Right lobe of liver (tissue), 6 donors: ENCODE results near the gene NFKBIZ. TPM values are rescaled to one million over a fixed set of nuclear protein-coding genes. Genes with fewer than 3 reads are reported as not detected.

Experiments used
- ATAC-seq, 4 donors: fragments of 200-7000 bp; cut with Tn5 transposase; one replicate each; pipeline ENCODE4 v1.9.1; 2020; ENCODE audit warnings: mild to moderate bottlenecking in 4 of 4, moderate library complexity in 4 of 4
- DNase-seq, 3 donors: peaks; one replicate each; pipeline ENCODE4 v3.0.0-alpha.2; 2020
- H3K27ac ChIP-seq, 3 donors: fragments of 200-600 bp; one replicate each; pipeline ENCODE4 v1.8.0; 2022
- H3K27me3 ChIP-seq, 2 donors: fragments of 200-600 bp; one replicate each; pipeline ENCODE4 v1.8.0; 2022
- H3K36me3 ChIP-seq, 4 donors: fragments of 200-600 bp; sonication (generic) in 1 of 4; one replicate each; pipeline versions ENCODE4 v1.5.1 to v1.8.0; 2017 to 2022; ENCODE audit warnings: control low read depth in 1 of 4
- H3K4me1 ChIP-seq, 4 donors: fragments of 200-600 bp; sonication (generic) in 1 of 4; one replicate each; pipeline versions ENCODE4 v1.5.1 to v1.8.0; 2017 to 2022; ENCODE audit warnings: control low read depth in 1 of 4
- H3K4me3 ChIP-seq, 3 donors: fragments of 200-600 bp; one replicate each; pipeline ENCODE4 v1.8.0; 2022
- H3K9me3 ChIP-seq, 4 donors: fragments of 200-600 bp; sonication (generic) in 1 of 4; one replicate each; pipeline versions ENCODE4 v1.5.1 to v1.8.0; 2017 to 2022; ENCODE audit warnings: control low read depth in 1 of 4
- POLR2A ChIP-seq: fragments of 450-650 bp; IDR thresholded peaks from one replicate; pipeline ENCODE4 v1.6.1; 2017; ENCODE audit warnings: antibody characterized with exemption, mild to moderate bottlenecking
- WGBS: methylation state at CpG from one replicate; pipeline ENCODE4 v1.1.6; 2018; ENCODE audit warnings: low coverage, low lambda C conversion rate; ENCODE audit not compliant: insufficient coverage; ENCODE audit errors: missing lambda C conversion rate; 5-methylcytosine and 5-hydroxymethylcytosine counted together
- intact Hi-C, 2 donors: fragments of 100-400 bp; cut with DNase I; formaldehyde crosslinking; loops; one replicate each; pipeline versions ENCODE4 v1.11.2 to v1.14.1; 2022
- total RNA-seq, 6 experiments: library from RNA; depleted of rRNA in 2 of 6; stranded (reverse); fragments of >200 nt in 2 of 6; fragmentation: NEBNext Ultra II Directional in 3 of 6; extraction: Animal tissue kit (Norgen Biotek cat#: 25700) in 3 of 6; gene quantifications; one replicate each; pipeline versions ENCODE4 v1.1.0 to v1.2.4, GENCODE V29; 2016 to 2023
- TF ChIP-seq, protein P1 (sequence below), 4 donors: fragments of 200-600 bp in 3 of 4; fragments of 450-650 bp in 1 of 4; IDR thresholded peaks; one replicate each; pipeline versions ENCODE4 v1.5.1 to v1.8.0; 2016 to 2022; ENCODE audit warnings: antibody characterized with exemption in 4 of 4, mild to moderate bottlenecking in 2 of 4
- donor health status: DM: no; HTN: yes; CAD: no.
- donor health status: DM: no; HTN: no; CAD: no.
- donor health status: DM: no; HTN: no; CAD: no.
- donor health status: DM: no; HTN: yes; CAD: no.
- donor health status: DM: no; HTN: yes; CAD: no.

Gene NFKBIZ
- total RNA-seq, 6 experiments from 2014 or later = 23.4 to 83.1 (median 44.4) TPM

DNA sequence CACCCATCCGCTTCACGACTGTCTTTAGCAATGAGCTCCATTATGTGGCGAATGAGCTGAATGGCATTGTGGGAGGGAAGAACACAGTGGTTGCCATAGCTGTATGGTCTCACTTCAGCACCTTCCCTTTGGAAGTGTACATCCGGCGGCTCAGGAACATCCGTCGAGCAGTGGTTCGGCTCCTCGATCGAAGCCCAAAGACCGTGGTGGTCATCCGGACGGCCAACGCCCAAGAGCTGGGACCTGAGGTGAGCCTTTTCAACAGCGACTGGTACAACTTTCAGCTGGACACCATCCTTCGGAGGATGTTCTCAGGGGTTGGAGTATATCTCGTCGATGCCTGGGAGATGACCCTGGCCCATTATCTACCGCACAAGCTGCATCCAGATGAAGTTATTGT lies 27.8 kb upstream of the NFKBIZ start:
- 100% methylated on average over 2 of the region's 19 CpGs for WGBS
- H3K36me3 ChIP-seq = no peaks in the 10 kb centered on the region

DNA sequence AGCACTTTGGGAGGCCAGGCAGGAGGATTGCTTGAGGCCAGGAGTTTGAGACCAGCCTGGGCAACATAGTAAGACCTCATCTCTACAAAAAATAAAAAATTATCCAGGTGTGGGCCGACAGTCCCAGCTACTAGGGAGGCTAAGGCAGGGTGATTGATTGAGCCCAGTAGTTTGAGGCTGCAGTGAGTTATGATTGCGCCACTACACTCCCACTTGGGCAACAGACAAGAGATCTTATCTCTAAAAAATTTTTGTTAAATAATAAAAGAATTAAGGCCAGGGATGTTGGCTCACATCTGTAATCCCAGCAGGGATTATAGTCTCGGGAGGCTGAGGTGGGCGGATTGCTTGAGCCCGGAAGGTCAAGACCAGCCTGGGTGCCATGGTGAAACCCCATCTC lies 25.8 kb upstream of the NFKBIZ start:
- DNase-seq (no peak), ATAC-seq (no peak)
- Histone ChIP-seq H3K4me1 (peaks cover 0 to 9% (median 3%) of the 10 kb centered on the region in 4 donors), H3K27me3 (no peaks in the 10 kb centered on the region), H3K4me3 (no peak overlapping the region), H3K9me3 (no peaks in the 10 kb centered on the region), H3K27ac (no peak overlapping the region), H3K36me3 (no peaks in the 10 kb centered on the region)
- TF ChIP-seq POLR2A = no peak
- TF ChIP-seq, protein P1, sequence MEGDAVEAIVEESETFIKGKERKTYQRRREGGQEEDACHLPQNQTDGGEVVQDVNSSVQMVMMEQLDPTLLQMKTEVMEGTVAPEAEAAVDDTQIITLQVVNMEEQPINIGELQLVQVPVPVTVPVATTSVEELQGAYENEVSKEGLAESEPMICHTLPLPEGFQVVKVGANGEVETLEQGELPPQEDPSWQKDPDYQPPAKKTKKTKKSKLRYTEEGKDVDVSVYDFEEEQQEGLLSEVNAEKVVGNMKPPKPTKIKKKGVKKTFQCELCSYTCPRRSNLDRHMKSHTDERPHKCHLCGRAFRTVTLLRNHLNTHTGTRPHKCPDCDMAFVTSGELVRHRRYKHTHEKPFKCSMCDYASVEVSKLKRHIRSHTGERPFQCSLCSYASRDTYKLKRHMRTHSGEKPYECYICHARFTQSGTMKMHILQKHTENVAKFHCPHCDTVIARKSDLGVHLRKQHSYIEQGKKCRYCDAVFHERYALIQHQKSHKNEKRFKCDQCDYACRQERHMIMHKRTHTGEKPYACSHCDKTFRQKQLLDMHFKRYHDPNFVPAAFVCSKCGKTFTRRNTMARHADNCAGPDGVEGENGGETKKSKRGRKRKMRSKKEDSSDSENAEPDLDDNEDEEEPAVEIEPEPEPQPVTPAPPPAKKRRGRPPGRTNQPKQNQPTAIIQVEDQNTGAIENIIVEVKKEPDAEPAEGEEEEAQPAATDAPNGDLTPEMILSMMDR (IDR thresholded peaks at IDR 0.05) = no peak
- intact Hi-C loops = no loop called here
- WGBS = 75% methylated on average over 4 of the region's 5 CpGs

More for the DNA sequence above, 27.8 kb upstream of the NFKBIZ start:
- DNase-seq (no peak), ATAC-seq (no peak)
- Histone ChIP-seq H3K4me1 (peaks cover 0 to 4% (median 0%) of the 10 kb centered on the region in 4 donors), H3K27me3 (no peaks in the 10 kb centered on the region), H3K27ac (no peak overlapping the region), H3K4me3 (no peak overlapping the region), H3K9me3 (no peaks in the 10 kb centered on the region)
- TF ChIP-seq, protein P1 (IDR thresholded peaks at IDR 0.05) = no peak
- no peak for TF ChIP-seq POLR2A
- intact Hi-C loops = no loop called here

DNA sequence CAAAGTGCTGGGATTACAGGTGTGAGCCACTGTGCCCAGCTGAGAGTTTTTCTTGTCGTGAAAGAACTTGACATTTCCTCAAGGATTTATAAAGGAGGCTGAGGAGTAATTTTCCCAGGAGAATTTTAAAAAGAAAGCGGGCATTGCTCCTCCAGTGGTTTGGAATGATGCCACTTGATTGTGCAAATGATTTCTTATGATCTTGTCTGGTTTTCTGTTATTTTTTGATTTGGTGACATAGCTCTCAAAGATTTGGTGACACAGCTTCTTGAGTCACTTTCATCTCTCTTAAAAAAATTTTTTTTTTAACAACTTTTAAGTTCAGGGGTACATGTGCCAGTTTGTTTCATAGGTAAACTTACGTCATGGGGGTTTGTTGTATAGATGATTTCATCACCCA lies 24.6 kb upstream of the NFKBIZ start:
- H3K27me3 ChIP-seq = no peaks in the 10 kb centered on the region
- H3K9me3 ChIP-seq = no peaks in the 10 kb centered on the region
- TF ChIP-seq, protein P1 (IDR thresholded peaks at IDR 0.05) = no peak
- no peak for TF ChIP-seq POLR2A
- H3K27ac ChIP-seq = no peak overlapping the region
- no peak for DNase-seq
- peaks cover 0 to 19% (median 6%) of the 10 kb centered on the region in 4 donors for H3K4me1 ChIP-seq
- no peaks in the 10 kb centered on the region for H3K36me3 ChIP-seq
- ATAC-seq = no peak
- H3K4me3 ChIP-seq = no peak overlapping the region
- 83% methylated on average over 3 of the region's 3 CpGs for WGBS
- intact Hi-C loops = no loop called here

DNA sequence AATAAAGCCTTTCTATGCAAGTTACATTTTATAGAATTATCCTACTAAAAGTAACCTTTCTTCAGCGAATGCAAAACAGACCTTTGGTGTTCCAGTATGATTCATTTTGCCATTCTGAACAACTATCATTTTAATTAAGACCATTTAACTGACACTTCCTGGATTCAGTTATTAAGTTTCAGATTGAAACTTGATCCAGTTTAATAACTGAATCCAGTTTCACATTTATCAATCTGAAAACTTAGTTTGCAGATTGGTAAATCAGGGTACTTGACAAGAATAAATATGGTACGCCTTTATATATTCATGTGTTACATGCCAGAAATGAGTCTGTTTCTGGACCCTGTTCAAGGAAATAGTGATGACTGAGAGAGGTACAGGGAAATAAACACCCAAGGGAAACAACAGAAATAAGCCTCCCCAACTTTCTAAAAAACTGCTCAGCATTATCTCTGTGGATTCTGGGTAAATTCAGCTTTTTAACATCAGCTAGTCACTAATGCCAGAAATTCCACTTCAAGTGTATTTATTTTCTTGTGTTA lies 23.3 kb upstream of the NFKBIZ start:
- H3K4me1 ChIP-seq = peaks cover 0 to 19% (median 6%) of the 10 kb centered on the region in 4 donors
- intact Hi-C loops = no loop called here
- WGBS = 42% methylated on average over 2 of the region's 2 CpGs
- DNase-seq = no peak
- TF ChIP-seq, protein P1 (IDR thresholded peaks at IDR 0.05) = no peak
- TF ChIP-seq POLR2A = no peak
- no peak for ATAC-seq
- no peaks in the 10 kb centered on the region for H3K36me3 ChIP-seq
- no peak overlapping the region for H3K4me3 ChIP-seq
- H3K9me3 ChIP-seq = no peaks in the 10 kb centered on the region
- peak overlapping the region; percentile 89 to 94 (median 92) for H3K27ac ChIP-seq
- no peaks in the 10 kb centered on the region for H3K27me3 ChIP-seq
